Measurements from ENCODE around the gene SNX30.
A peak's percentile ranks its signal among the peaks of the same experiment; 100 is the strongest.

SNX30 gene

DNA sequence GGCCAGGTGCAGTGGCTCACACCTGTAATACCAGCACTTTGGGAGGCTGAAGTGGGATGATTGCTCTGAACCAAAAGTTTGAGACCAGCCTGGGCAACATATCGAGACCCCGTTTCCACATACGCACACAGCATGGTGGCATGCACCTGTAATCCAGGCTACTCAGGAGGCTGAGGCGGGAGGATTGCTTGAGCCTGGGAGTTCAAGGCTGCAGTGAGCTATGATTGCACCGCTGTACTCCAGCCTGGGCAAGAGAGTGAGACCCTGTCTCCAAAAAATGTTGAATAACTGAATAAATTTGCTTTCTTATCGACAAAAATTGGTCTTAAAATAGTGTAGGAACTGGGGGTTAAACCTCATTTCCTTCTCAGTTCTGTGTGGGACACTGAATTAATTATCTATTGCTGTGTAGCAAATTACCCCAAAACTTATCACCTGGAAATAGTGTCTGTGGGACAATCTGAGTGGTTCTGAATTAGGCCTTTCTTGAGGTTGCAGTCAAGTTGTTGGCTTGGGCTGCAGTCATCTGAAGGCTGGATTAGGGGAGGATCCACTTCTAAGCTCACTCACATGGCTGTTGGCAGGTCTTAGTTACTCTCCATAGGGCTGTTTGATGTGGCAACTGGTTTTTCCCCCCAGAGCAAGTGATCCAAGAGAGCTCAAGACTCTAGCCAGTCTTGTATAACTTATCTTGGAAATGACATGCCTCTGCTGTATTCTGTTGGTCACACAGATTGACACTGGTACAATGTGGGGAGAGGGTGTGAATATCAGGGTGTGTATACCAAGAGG, 2.0 kb downstream of the SNX30 start:
- no peak for DNase-seq (ENCODE audit: low read depth in 2 of 2)

- peak; percentile 72 for DNase-seq (ENCODE audit: low read depth in 2 of 2)
Observed at GRCh38 chr9:112753725-112754124, 3.2 kb downstream of the SNX30 start.

DNA sequence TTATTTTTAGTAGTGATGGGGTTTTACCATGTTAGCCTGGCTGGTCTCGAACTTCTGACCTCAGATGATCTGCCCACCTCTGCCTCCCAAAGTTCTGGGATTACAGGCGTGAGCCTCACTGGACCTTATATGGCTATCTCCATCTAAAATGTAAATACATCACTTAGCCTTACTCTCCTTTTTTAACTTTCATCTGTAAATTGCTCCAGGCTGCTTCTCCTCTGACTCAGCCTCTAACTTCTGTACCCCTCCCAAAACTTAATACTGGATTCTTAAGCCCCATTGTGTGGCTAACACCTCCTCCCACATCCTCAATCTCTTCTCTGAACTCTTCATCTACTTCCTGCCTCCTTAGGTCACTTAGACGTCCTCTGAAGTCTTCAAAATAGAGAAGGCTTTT, 4.0 kb downstream of the SNX30 start:
- DNase-seq (ENCODE audit: low read depth in 2 of 2) = peak; percentile 54 to 56

GRCh38 chr9:112755016-112755427, 4.5 kb downstream of the SNX30 start:
- DNase-seq (ENCODE audit: low read depth in 2 of 2) = no peak

GRCh38 chr9:112755675-112756074, 5.1 kb downstream of the SNX30 start:
- no peak for DNase-seq (ENCODE audit: low read depth in 2 of 2)

DNA sequence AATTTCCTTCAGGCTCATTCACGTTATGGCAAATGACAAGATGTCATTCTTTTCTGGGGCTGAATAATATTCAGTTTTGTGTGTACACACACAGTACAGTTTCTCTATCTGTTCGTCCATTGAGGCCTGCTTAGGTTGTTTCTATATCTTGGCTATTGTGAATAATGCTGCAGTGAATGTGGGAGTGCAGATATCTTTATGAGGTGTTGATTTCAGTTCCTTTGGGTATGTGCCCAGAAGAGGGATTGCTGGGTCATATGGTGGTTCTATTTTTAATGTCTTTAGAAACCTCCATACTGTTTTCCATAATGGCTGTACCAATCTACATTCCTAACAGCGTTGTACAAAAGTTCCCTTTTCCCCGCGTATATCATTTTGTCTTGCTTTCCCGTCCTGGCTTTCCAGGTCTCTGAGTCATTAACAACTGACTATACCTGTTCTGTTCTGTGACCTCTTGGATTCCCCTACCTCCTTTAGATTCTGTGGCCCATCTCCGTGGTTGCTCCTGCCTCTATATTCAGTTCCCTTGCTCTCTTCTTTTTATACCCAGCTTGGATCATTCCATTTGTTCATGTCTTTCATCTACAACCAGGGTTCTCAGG, 6.8 kb downstream of the SNX30 start:
- peak; percentile 63 to 67 for DNase-seq (ENCODE audit: low read depth in 2 of 2)

- no peak for DNase-seq (ENCODE audit: low read depth in 2 of 2)
Observed at GRCh38 chr9:112757940-112758339, 7.4 kb downstream of the SNX30 start.

DNA sequence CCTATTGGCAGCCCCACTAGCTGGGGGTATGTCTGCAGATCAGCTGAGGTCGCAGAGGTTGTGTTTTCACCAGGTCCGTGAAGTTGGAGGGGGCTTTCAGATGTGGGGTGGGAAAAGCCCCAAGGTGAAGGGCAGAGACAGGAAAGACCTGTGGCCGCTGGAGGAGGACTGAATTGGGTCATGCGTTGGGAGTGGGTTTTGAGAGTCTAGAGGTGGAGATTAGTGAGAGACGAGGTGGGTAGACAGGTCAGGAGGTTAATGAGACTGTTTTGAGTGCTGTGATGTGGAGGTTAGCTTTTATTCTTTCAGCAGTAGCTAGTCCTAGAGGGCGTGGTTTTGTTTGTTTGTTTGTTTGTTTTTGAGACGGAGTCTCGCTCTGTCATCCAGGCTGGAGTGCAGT, 10.3 kb downstream of the SNX30 start:
- no peak for DNase-seq (ENCODE audit: low read depth in 2 of 2)

DNA sequence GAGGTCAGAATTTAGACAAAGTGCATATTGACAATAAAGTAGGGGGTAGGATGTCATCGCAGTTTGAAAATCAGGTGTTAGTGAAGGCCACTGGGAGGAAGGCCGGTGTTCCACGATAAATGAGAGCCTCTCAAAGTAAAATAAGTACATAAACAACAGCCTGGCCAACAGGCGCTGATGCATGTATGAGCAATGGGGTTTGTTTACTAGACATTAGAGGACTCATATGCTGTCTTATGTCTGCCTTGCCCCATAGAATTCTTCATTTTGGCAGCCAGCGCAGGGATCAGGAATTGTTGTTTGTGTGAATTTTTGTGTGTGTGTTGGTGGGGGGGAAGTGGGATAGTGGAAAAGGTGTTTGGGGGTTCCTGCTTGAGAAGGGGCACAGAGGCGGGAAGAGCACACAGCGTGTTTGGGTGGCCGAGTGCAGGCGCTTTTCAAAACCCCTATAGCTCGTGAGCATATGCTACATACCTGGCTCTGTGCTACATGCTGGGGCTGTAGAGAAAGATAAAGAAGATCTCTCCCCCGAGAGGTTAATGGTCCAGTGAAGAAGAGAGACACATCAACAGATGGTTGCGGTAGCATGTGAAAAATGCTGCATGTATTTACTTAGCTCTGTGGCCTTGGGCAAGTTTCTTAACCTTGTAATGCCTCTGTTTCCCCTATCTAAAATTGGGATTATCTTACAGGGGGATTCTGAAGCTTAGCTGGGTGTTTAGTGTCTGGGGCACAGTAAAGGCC, 11.5 kb downstream of the SNX30 start:
- DNase-seq (ENCODE audit: low read depth in 2 of 2) = no peak

GRCh38 chr9:112762726-112763518, 12.4 kb downstream of the SNX30 start:
- no peak for DNase-seq (ENCODE audit: low read depth in 2 of 2)

DNA sequence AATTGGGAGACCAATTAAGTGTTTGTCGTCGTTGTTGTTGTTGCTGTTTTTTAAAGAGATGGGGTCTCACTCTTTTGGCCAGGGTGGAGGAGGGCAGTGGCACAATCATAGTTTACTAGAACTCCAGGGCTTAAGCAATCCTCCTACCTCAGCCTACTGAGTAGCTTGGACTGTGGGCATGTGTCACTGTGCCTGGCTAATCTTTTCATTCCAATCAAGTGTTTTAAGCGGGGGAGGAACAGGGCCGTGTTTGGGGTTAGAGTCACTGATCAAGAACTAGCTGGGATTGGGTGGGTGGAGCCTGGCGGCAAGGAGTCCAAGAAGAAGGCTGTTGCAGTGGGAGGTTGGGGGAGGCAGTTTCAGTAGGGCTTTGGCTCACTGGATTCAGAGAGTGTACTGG, 13.8 kb downstream of the SNX30 start:
- DNase-seq (ENCODE audit: low read depth in 2 of 2) = no peak

DNA sequence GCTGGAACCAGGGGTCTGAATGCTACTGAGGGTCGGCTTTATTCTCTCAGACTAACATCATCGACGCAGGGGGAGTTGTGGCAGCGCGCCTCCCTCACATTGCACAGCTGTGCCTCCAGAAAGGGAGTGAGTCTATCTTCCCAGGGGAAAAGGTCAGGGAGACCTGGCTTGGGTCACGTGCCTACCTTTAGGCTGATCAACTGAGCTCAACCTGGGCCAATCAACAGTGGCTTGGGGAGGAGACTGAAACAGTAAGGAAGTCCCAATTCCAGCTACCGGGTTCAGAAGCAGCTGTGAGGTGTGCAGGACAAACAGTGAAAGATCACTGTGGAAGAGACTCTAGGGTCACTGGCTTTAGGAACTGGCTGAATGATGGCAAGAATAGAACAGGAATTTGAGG, 14.3 kb downstream of the SNX30 start:
- no peak for DNase-seq (ENCODE audit: low read depth in 2 of 2)

- DNase-seq (ENCODE audit: low read depth in 2 of 2) = no peak
Observed at GRCh38 chr9:112765281-112765680, 14.7 kb downstream of the SNX30 start.

DNA sequence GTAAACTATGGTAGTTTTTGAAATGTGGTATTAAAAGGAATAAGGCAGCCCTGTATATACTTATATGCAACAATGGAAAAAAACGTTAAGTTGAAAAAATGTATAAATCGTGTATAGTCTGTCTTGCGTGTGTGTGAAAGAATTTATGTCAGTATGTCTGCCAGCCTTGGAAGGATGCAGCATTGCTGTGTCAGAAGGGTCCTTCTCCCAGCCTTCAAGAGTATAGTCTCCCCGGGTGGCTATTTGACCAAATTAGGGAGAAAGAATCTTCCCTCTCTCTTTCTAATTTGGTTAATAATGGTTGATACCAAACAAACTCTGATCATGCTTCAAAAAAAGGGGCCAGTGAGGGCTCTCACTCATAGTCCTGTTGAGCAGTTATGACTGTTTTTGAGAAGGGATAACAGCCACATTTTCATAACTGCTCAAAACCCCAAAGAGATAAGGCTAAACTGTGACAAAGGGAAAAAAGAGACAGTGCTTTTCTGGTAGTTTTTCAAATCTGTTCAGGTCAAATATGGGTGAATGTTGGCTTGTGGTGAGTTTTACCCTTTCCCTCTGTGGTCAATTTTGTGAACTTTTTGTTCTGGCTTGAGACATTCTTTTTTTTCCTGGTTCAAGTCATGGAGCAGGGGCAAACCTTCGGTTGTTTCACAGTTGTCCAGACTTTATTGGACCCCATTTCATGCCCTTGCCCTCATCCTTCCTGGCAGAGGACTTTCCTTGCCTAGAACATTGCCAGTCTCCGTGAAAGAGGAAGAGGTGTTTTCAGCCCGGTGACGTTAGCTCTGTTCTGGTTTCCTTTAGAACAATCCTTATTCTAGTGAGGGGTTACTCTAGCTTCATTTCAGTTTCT, 21.0 kb downstream of the SNX30 start:
- no peak for DNase-seq (ENCODE audit: low read depth in 2 of 2)

DNA sequence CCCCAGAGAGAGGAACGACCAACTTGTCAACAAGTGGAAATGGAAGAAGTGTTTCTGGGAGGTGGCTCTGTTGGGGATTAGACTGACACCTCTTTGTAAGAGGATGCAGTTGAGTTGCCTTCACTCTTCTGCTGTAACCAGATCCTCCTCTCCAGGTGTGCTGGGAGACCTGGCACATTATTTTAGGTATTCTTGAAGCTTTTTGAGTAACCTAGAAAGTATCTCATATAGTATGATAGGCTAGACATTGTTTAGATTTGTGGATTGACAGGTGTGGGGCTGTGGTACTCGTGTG, 21.6 kb downstream of the SNX30 start:
- DNase-seq (ENCODE audit: low read depth in 2 of 2) = no peak

DNA sequence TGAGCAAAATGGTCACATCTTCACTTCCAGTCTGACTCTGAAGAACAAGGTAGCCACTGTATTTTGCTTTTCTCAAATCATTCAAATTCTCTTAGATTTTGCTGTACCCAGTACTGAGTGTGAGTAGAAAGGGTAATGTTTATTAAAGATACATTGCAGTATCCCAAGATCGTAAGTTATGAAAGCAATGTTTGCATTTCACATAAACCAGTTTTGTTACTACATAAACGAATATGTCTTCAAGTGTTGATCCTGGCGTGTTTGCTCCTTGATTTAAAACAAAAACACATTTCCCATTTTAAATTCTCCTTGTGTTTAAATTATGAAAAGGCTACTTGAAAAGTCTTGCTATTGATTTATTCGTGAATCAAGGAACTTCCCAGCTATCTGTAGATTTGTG, 22.0 kb downstream of the SNX30 start:
- DNase-seq (ENCODE audit: low read depth in 2 of 2) = no peak

GRCh38 chr9:112774006-112774996, 23.7 kb downstream of the SNX30 start:
- DNase-seq (ENCODE audit: low read depth in 2 of 2) = no peak

- no peak for DNase-seq (ENCODE audit: low read depth in 2 of 2)
Observed at GRCh38 chr9:112777914-112778313, 27.4 kb downstream of the SNX30 start.

DNA sequence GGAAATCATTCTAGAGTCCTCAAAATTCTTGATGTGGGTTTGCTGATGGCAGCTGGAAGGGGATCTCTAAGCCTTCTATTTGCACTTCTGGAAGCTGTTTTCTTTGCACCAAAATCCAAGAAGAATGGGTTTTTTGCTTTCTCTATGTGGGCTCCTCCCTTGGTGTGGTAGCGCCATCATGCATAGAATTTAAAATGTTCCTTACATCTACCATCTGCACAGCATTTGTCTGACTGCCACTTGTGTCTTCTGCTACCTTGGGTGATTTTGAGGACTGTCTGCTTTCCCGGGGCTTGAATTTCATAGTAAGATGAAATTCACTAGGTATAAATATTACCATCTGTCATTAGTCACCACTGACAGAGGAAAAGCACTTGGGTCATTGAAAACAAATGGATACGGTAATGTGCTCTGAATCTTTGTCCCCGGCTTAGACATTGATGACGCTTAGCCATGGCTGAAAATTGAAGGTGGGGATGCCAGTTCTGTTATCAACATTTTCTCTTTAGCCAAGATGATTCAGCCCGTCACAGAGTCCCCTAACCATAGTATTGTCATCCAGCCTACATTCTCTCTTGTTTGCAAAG, 30.0 kb downstream of the SNX30 start:
- no peak for DNase-seq (ENCODE audit: low read depth in 2 of 2)

DNA sequence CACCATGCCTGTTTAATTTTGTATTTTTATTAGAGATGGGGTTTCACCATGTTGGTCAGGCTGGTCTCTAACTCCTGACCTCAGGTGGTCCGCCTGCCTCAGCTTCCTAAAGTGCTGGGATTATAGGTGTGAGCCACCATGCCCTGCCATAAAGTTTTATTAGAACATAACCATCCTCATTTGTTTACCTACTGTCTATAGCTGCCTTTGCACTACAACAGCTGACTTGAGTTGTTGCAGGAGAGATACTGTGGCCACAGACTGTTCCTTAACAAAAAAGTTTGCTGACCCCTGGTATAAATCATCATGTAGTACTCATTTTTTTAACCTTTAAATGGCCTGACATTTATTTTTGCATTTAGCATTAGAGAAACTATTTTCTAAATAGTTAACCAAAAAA, 31.7 kb downstream of the SNX30 start:
- DNase-seq (ENCODE audit: low read depth in 2 of 2) = no peak
